ENCODE measurements around the gene CCDC192. TPM values are rescaled to one million over a fixed set of nuclear protein-coding genes. Genes with fewer than 3 reads are reported as not detected.

Gene CCDC192
- polyA plus RNA-seq, 3 donors, result not detected

GRCh38 chr5:127718181-127718580, 15.0 kb downstream of the CCDC192 start:
- Histone ChIP-seq H3K36me3 (replicated peaks in 1 of 2; ENCODE audit: control insufficient read depth in 1 of 2, insufficient read depth in 2 of 2, low read length in 2 of 2) (no peaks in the 10 kb centered on the region), H3K27ac (ENCODE audit: low read depth in 1 of 2, low read length in 2 of 2) (no peak overlapping the region), H2AFZ (ENCODE audit: insufficient read depth, low read depth, low read length, poor library complexity, severe bottlenecking) (no peak overlapping the region), H4K20me1 (ENCODE audit: insufficient read depth, low read length) (no peaks in the 10 kb centered on the region), H3K79me2 (ENCODE audit: insufficient read depth, low read length) (no peaks in the 10 kb centered on the region), H3K9me3 (replicated peaks in 1 of 2; ENCODE audit: control insufficient read depth in 1 of 2, insufficient read depth in 1 of 2, low read length in 2 of 2) (peaks cover 11 to 14% of the 10 kb centered on the region in 2 donors), H3K9ac (ENCODE audit: insufficient read depth, low read length, poor library complexity, severe bottlenecking) (no peak overlapping the region), H3K4me2 (replicated peaks; ENCODE audit: extremely low read depth, low read length, poor library complexity, severe bottlenecking) (no peak overlapping the region), H3K4me1 (ENCODE audit: control insufficient read depth in 1 of 2, insufficient read depth in 2 of 2, low read length in 2 of 2) (peaks cover 0 to 8% of the 10 kb centered on the region in 2 donors), H3K27me3 (ENCODE audit: control insufficient read depth in 2 of 2, insufficient read depth in 2 of 2, low read length in 2 of 2) (no peaks in the 10 kb centered on the region), H3K4me3 (replicated peaks in 1 of 3; ENCODE audit: low read depth in 2 of 3, low read length in 3 of 3) (no peak overlapping the region)
- no peak overlapping the region for H3K4me3 Mint-ChIP-seq
- no peaks in the 10 kb centered on the region for H3K36me3 Mint-ChIP-seq
- intact Hi-C loops (cut with micrococcal nuclease), result no loop called here
- no peak overlapping the region for H3K27ac Mint-ChIP-seq
- H3K9me3 Mint-ChIP-seq, result peaks cover 12 to 21% (median 18%) of the 10 kb centered on the region in 7 donors
- peaks cover 0 to 2% (median 0%) of the 10 kb centered on the region in 3 donors for H3K27me3 Mint-ChIP-seq (ENCODE audit: low read depth in 3 of 3)
- H3K4me1 Mint-ChIP-seq, result peaks cover 22% of the 10 kb centered on the region
- no peak for DNase-seq
- WGBS (ENCODE audit: insufficient coverage), result no CpG with 5 or more reads among the region's 1 CpG
- no peak for TF ChIP-seq CTCF (IDR thresholded peaks at IDR 0.05)

- peaks cover 11 to 18% of the 10 kb centered on the region in 2 donors for H3K9me3 ChIP-seq (replicated peaks in 1 of 2; ENCODE audit: control insufficient read depth in 1 of 2, insufficient read depth in 1 of 2, low read length in 2 of 2)
- no peaks in the 10 kb centered on the region for H4K20me1 ChIP-seq (ENCODE audit: insufficient read depth, low read length)
- H3K4me1 ChIP-seq (ENCODE audit: control insufficient read depth in 1 of 2, insufficient read depth in 2 of 2, low read length in 2 of 2), result peaks cover 4 to 17% of the 10 kb centered on the region in 2 donors
- H3K27ac Mint-ChIP-seq, result peak overlapping the region in 2 of 7 donors; percentile 11 to 57
- no peak overlapping the region for H2AFZ ChIP-seq (ENCODE audit: insufficient read depth, low read depth, low read length, poor library complexity, severe bottlenecking)
- H3K4me3 ChIP-seq (replicated peaks in 1 of 3; ENCODE audit: low read depth in 2 of 3, low read length in 3 of 3), result no peak overlapping the region
- no CpG with 5 or more reads among the region's 2 CpGs for whole genome bisulfite sequencing (ENCODE audit: insufficient coverage)
- H3K79me2 ChIP-seq (ENCODE audit: insufficient read depth, low read length), result no peaks in the 10 kb centered on the region
- H3K36me3 ChIP-seq (replicated peaks in 1 of 2; ENCODE audit: control insufficient read depth in 1 of 2, insufficient read depth in 2 of 2, low read length in 2 of 2), result no peaks in the 10 kb centered on the region
- H3K9me3 Mint-ChIP-seq, result peaks cover 12 to 27% (median 18%) of the 10 kb centered on the region in 7 donors
- no peaks in the 10 kb centered on the region for H3K36me3 Mint-ChIP-seq
- H3K27me3 Mint-ChIP-seq (ENCODE audit: low read depth in 3 of 3), result no peaks in the 10 kb centered on the region
- DNase-seq, result peak; percentile 7 to 36 (median 22)
- no peak overlapping the region for H3K27ac ChIP-seq (ENCODE audit: low read depth in 1 of 2, low read length in 2 of 2)
- intact Hi-C loops (cut with micrococcal nuclease), result no loop called here
- TF ChIP-seq CTCF (IDR thresholded peaks at IDR 0.05), result no peak
- H3K4me2 ChIP-seq (replicated peaks; ENCODE audit: extremely low read depth, low read length, poor library complexity, severe bottlenecking), result peak overlapping the region; percentile 27
- H3K9ac ChIP-seq (ENCODE audit: insufficient read depth, low read length, poor library complexity, severe bottlenecking), result no peak overlapping the region
- H3K27me3 ChIP-seq (ENCODE audit: control insufficient read depth in 2 of 2, insufficient read depth in 2 of 2, low read length in 2 of 2), result no peaks in the 10 kb centered on the region
- peaks cover 29% of the 10 kb centered on the region for H3K4me1 Mint-ChIP-seq
- peak overlapping the region in 1 of 2 donors; percentile 36 for H3K4me3 Mint-ChIP-seq
These were observed 20.4 kb downstream of the CCDC192 start for GRCh38 chr5:127723571-127723970.
